Rectal smooth muscle tissue (tissue), 1 donor: ENCODE results near the gene ANKRD44.

Source experiments
- H3K27ac ChIP-seq: one replicate; pipeline ENCODE4 v1.7.0; 2013; ENCODE audit warnings: low read depth, low read length, inconsistent platforms
- H3K27me3 ChIP-seq: one replicate; pipeline ENCODE4 v1.7.0; 2013; ENCODE audit warnings: low read length; ENCODE audit not compliant: control insufficient read depth, insufficient read depth
- H3K36me3 ChIP-seq: one replicate; pipeline ENCODE4 v1.7.0; 2013; ENCODE audit warnings: low read length; ENCODE audit not compliant: control insufficient read depth, insufficient read depth
- H3K4me1 ChIP-seq: one replicate; pipeline ENCODE4 v1.7.0; 2013; ENCODE audit warnings: low read length; ENCODE audit not compliant: control insufficient read depth, insufficient read depth
- H3K4me3 ChIP-seq: one replicate; pipeline ENCODE4 v1.7.0; 2013; ENCODE audit warnings: low read length
- H3K9ac ChIP-seq: one replicate; pipeline ENCODE4 v1.7.0; 2013; ENCODE audit warnings: low read length

Gene ANKRD44

GRCh38 chr2:197204519-197205250, 105.9 kb downstream of the ANKRD44 start:
- no peaks in the 10 kb centered on the region for H3K27me3 ChIP-seq
- H3K36me3 ChIP-seq = no peaks in the 10 kb centered on the region
- no peak overlapping the region for H3K4me3 ChIP-seq
- no peak overlapping the region for H3K27ac ChIP-seq
- H3K9ac ChIP-seq = no peak overlapping the region
- H3K4me1 ChIP-seq = peaks cover 7% of the 10 kb centered on the region

DNA sequence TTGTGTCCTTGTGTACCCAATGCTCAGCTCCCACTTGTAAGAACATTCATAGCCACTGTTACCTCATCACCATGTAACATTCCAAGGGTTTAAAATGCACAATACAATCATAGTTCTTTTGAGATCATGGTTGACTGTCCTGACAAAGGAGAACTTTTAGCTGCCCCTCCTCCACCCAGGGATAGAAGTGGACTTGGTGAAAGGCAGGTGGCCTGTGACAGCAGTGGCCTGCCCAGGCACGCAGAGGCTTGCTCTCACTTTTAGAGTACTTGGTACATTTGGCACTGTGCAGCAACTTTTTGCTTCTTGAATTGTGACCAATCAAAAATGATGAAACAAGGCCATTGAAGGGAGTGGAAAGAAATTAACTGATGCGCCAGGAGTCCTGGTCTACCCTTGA, 108.7 kb downstream of the ANKRD44 start:
- no peak overlapping the region for H3K27ac ChIP-seq
- no peaks in the 10 kb centered on the region for H3K27me3 ChIP-seq
- H3K9ac ChIP-seq = no peak overlapping the region
- H3K4me3 ChIP-seq = no peak overlapping the region
- H3K4me1 ChIP-seq = peaks cover 15% of the 10 kb centered on the region
- H3K36me3 ChIP-seq = no peaks in the 10 kb centered on the region

DNA sequence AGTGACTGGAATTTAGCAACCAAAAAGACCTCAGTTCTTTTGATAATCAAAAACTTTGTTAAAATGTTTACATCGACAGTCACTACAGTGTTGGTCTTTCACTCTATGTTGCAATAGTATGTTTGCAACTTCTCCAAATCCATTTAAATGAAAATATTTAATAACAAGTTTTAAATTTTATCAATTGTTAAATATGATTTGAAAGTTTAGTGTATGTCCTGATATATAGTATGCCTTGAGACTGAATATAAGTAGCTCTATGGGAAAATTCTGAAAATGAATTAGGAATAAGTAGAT, 109.9 kb downstream of the ANKRD44 start:
- H3K36me3 ChIP-seq = no peaks in the 10 kb centered on the region
- H3K4me1 ChIP-seq = peaks cover 19% of the 10 kb centered on the region
- no peak overlapping the region for H3K27ac ChIP-seq
- H3K9ac ChIP-seq = no peak overlapping the region
- no peak overlapping the region for H3K4me3 ChIP-seq
- no peaks in the 10 kb centered on the region for H3K27me3 ChIP-seq

DNA sequence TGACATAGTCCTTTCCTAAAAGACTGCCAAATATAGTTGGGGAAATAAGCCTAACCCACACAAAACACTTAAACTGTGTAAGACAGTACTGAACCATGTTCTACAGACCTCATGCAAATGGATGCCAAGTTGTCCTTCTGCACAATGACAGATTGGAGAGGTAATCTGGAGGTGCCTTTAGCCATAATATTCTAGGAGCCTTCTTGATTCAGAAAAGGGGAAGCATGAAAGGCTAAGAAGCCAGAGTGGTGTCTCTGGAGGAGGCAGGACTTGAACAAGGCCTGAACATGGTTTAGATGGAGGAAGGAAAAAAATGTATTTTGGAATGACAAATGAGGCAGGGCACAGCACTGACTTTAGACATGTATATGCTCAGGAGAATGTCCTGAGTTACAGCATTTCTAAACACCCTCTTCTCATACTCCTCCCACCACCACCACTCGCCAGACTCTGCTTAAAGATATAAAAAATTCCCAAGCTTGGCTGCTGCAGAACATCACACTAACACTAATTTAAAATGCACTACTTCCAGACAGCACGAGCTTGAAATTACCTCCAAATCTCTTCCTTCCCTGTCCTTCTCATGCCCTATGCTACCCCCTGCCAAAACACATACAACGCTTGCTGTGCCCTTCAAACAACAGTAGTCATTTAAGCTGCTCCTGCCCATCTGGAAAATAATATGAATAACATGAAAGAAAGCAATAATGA, 110.4 kb downstream of the ANKRD44 start:
- Histone ChIP-seq H3K4me3 (no peak overlapping the region), H3K27me3 (no peaks in the 10 kb centered on the region), H3K36me3 (no peaks in the 10 kb centered on the region), H3K27ac (no peak overlapping the region), H3K9ac (no peak overlapping the region), H3K4me1 (peaks cover 23% of the 10 kb centered on the region)

GRCh38 chr2:197198890-197199289, 111.7 kb downstream of the ANKRD44 start:
- Histone ChIP-seq H3K36me3 (no peaks in the 10 kb centered on the region), H3K9ac (no peak overlapping the region), H3K27me3 (no peaks in the 10 kb centered on the region), H3K4me1 (peaks cover 28% of the 10 kb centered on the region), H3K4me3 (peak overlapping the region; percentile 13), H3K27ac (peak overlapping the region; percentile 16)

DNA sequence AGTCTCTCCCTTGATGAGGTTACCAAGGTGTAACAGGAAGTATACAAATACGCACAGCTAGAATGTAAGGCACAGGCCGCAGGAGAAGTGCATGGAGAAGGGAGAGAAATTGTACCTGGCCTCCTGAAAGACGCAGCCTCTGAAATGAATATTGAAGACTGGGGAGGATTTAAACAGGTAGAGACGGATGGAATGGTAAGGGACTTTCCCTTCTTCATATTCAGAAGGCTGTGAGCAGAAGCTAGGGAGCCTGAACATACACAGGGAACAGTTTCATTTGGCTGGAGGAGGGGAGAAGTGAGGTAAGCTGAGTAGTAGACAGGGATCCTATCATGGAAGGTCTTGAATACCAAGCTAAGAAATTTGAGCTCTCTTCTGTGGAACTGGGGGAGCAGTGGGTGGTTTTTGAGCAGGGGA, 112.7 kb downstream of the ANKRD44 start:
- H3K9ac ChIP-seq = no peak overlapping the region
- no peaks in the 10 kb centered on the region for H3K27me3 ChIP-seq
- H3K4me1 ChIP-seq = peaks cover 28% of the 10 kb centered on the region
- no peak overlapping the region for H3K4me3 ChIP-seq
- no peak overlapping the region for H3K27ac ChIP-seq
- H3K36me3 ChIP-seq = no peaks in the 10 kb centered on the region

GRCh38 chr2:197196541-197197180, 113.9 kb downstream of the ANKRD44 start:
- Histone ChIP-seq H3K4me3 (no peak overlapping the region), H3K36me3 (no peaks in the 10 kb centered on the region), H3K4me1 (peaks cover 28% of the 10 kb centered on the region), H3K9ac (no peak overlapping the region), H3K27me3 (no peaks in the 10 kb centered on the region), H3K27ac (no peak overlapping the region)

DNA sequence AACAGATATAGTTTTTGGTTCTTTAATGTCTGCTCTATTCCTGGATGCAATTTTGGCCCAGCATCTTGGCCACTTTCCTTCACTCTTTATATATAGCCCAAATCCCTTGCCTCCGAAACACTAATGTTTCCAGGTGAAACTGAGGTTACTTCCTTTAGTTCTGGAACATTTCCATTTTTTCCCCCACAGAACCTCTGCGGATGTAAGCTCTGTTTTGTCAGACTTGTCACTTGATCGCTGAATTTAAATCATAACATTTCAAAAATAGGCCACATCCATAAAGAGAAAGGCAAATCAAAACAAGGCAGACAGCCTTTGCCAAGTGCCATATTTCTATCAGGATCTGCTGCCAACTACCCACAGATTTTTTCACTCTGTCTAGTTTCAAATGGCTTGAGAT, 115.1 kb downstream of the ANKRD44 start:
- Histone ChIP-seq H3K9ac (no peak overlapping the region), H3K27ac (peak overlapping the region; percentile 15), H3K36me3 (no peaks in the 10 kb centered on the region), H3K27me3 (no peaks in the 10 kb centered on the region), H3K4me1 (peaks cover 27% of the 10 kb centered on the region), H3K4me3 (no peak overlapping the region)

DNA sequence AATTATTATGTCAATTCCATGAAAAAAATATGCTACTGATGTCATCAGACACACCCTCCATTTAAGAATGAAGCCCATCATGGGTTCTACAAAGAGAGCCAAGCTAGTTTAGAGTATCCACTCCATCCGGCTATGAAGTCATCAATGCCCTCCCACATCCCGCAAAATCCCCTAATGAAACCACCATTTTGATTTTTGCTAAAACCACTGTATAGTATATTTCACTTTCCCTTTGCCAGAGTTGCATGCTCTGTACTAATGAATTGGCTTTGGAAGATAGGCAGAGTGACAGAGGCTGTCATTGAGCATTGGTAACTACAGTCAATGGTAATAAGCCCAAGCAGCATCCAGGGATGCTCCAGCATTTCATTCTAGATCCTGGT, 118.6 kb downstream of the ANKRD44 start:
- Histone ChIP-seq H3K27me3 (no peaks in the 10 kb centered on the region), H3K27ac (no peak overlapping the region), H3K4me1 (peaks cover 13% of the 10 kb centered on the region), H3K36me3 (no peaks in the 10 kb centered on the region), H3K9ac (no peak overlapping the region), H3K4me3 (no peak overlapping the region)

DNA sequence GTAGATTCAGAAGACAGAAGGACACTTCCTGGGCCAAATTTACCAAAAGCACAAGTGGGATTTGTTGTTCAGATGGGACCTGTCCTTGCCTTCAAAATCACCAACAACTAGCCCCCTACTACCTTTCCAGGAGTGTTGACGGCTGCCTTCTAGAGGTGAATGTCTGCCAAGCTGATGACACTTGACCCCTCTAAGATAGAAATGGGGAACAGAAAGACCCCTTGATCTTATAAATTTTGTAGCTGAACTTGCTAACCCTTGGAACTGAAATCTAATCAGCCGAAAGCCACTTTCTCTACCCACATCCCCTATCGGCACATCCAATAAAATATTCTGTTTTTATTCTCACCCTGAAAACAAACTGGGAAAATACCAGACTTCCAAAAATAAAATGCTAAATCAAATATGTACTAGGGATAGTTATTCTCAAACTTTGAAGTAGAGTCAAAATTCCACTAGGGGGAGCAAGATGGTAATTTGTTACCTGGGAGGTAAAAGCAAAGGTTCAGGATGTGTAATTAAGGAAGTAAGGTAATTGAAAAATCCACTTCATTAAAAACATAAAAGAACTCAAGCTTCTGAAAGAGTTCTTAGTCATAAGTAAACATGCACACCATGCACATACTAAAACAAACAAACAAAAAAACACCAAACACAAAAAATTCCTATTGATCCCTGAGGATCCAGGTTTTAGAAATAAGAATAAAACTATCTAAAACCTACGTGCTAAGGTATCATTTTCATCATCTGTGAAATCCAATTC, 119.2 kb downstream of the ANKRD44 start:
- no peak overlapping the region for H3K27ac ChIP-seq
- no peaks in the 10 kb centered on the region for H3K36me3 ChIP-seq
- no peaks in the 10 kb centered on the region for H3K27me3 ChIP-seq
- no peak overlapping the region for H3K9ac ChIP-seq
- no peak overlapping the region for H3K4me3 ChIP-seq
- H3K4me1 ChIP-seq = peaks cover 9% of the 10 kb centered on the region

DNA sequence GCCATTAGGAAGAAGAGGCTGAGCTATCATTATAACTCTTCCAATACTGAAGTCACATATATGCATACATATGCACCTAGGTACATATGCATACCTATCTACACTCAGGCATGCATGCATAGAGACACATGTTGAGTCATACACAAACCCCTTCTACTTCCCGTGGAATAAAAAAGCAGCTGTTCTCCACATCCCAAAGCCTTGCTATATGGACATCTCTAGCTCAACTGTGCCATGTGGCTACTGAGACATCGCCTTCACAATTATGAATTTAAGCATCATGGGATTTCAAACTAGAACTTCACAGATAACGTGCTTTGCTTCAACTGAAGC, 120.5 kb downstream of the ANKRD44 start:
- Histone ChIP-seq H3K27me3 (no peaks in the 10 kb centered on the region), H3K4me3 (no peak overlapping the region), H3K27ac (no peak overlapping the region), H3K9ac (no peak overlapping the region), H3K4me1 (peaks cover 4% of the 10 kb centered on the region), H3K36me3 (no peaks in the 10 kb centered on the region)

GRCh38 chr2:197189426-197190099, 121.0 kb downstream of the ANKRD44 start:
- Histone ChIP-seq H3K4me1 (no peaks in the 10 kb centered on the region), H3K27ac (no peak overlapping the region), H3K27me3 (no peaks in the 10 kb centered on the region), H3K9ac (no peak overlapping the region), H3K36me3 (no peaks in the 10 kb centered on the region), H3K4me3 (no peak overlapping the region)
